OCI-LY7 (cell line): ENCODE results near the gene SLC10A7. TPM values are rescaled to one million over a fixed set of nuclear protein-coding genes. Genes with fewer than 3 reads are reported as not detected.

Experiments used
- BruUV-seq: library from RNA; stranded (reverse); fragments of 400-500 nt; replicated peaks from 2 replicates; lab custom pipeline; 2021; lab: Mats Ljungman, UMichigan
- CTCF ChIA-PET: fragments of 300-600 bp; sonication (Branson Sonifier 250); formaldehyde crosslinking; loops from one replicate; lab custom pipeline; 2022; ENCODE audit warnings: antibody characterized with exemption; ENCODE audit not compliant: unreplicated experiment; lab: Charles Lee
- POLR2A ChIA-PET: fragments of 300-600 bp; sonication (Branson Sonifier 250); formaldehyde crosslinking; loops from one replicate; lab custom pipeline; 2022; ENCODE audit warnings: antibody characterized with exemption; lab: Charles Lee
- DNase-seq: peaks from one replicate; pipeline ENCODE4 v3.0.0-alpha.2; 2015; ENCODE audit warnings: low spot score
- H2AFZ ChIP-seq: fragments of 200-600 bp; sonication (generic), shearing (Covaris generic); 2 replicates; pipeline ENCODE4 v1.6.1; 2014; ENCODE audit warnings: mild to moderate bottlenecking, antibody characterized with exemption, low read length, moderate library complexity
- H3K27ac ChIP-seq: fragments of 200-600 bp; sonication (generic); 2 replicates; pipeline ENCODE4 v1.5.1; 2014; ENCODE audit warnings: mixed run types, low read depth, mild to moderate bottlenecking, moderate library complexity, low read length, inconsistent platforms; ENCODE audit not compliant: poor library complexity, severe bottlenecking
- H3K36me3 ChIP-seq: fragments of 200-600 bp; sonication (generic); 2 replicates; pipeline ENCODE4 v1.6.1; 2014; ENCODE audit warnings: mild to moderate bottlenecking, antibody characterized with exemption, low read length, moderate library complexity, mixed read lengths; ENCODE audit not compliant: insufficient read depth
- H3K4me1 ChIP-seq: fragments of 200-600 bp; sonication (generic); 2 replicates; pipeline ENCODE4 v1.5.1; 2014; ENCODE audit warnings: mild to moderate bottlenecking, low read length; ENCODE audit not compliant: insufficient read depth, poor library complexity, severe bottlenecking
- H3K4me2 ChIP-seq: fragments of 200-600 bp; sonication (generic); 2 replicates; pipeline ENCODE4 v1.6.1; 2014; ENCODE audit warnings: mild to moderate bottlenecking, low read length
- H3K4me3 ChIP-seq: fragments of 200-600 bp; sonication (generic); 2 replicates; pipeline ENCODE4 v1.5.1; 2014; ENCODE audit warnings: mild to moderate bottlenecking, low read depth, low read length; ENCODE audit not compliant: poor library complexity, severe bottlenecking
- H3K79me2 ChIP-seq: fragments of 200-600 bp; sonication (generic); 2 replicates; pipeline ENCODE4 v1.6.1; 2016; ENCODE audit warnings: low read depth, mild to moderate bottlenecking, low read length, moderate library complexity, mixed read lengths; ENCODE audit not compliant: insufficient read depth
- H3K9me2 ChIP-seq: fragments of 200-600 bp; sonication (generic); 2 replicates; pipeline ENCODE4 v1.6.1; 2016; ENCODE audit warnings: mild to moderate bottlenecking, low read length, mixed read lengths; ENCODE audit not compliant: insufficient read depth
- H3K9me3 ChIP-seq: fragments of 200-600 bp; sonication (generic); 2 replicates; pipeline ENCODE4 v1.6.1; 2014; ENCODE audit warnings: mild to moderate bottlenecking, mixed run types, low read length, mixed read lengths
- H4K20me1 ChIP-seq: fragments of 200-600 bp; sonication (generic); 2 replicates; pipeline ENCODE4 v1.6.1; 2014; ENCODE audit warnings: mild to moderate bottlenecking, antibody characterized with exemption, low read length, moderate library complexity, mixed read lengths; ENCODE audit not compliant: insufficient read depth
- EZH2phosphoT487 ChIP-seq: fragments of 200-600 bp; sonication (generic); IDR thresholded peaks from 2 replicates; pipeline ENCODE4 v1.6.1; 2018; ENCODE audit warnings: low read depth, borderline replicate concordance, mild to moderate bottlenecking, mixed run types, antibody characterized with exemption, low read length, moderate library complexity, mixed read lengths
- intact Hi-C: fragments of 100-400 bp; cut with micrococcal nuclease; formaldehyde crosslinking; loops from one replicate; pipeline ENCODE4 v1.10.0; 2022; ENCODE audit not compliant: unreplicated experiment
- total RNA-seq, 2 experiments: library from RNA; depleted of rRNA in 1 of 2; stranded (reverse); fragments of >200 nt in 1 of 2; shearing (Covaris generic) in 1 of 2; gene quantifications; 2 replicates each; pipeline ENCODE4 v1.2.3, GENCODE V29; 2014 to 2022
- TF ChIP-seq, protein P1 (sequence below): fragments of 200-600 bp; sonication (generic); conservative IDR thresholded peaks from 2 replicates; pipeline ENCODE4 v1.5.1; 2014; ENCODE audit warnings: mild to moderate bottlenecking, antibody characterized with exemption, low read length, moderate library complexity, mixed read lengths

SLC10A7 gene
- total RNA-seq, 2 experiments from 2014 or later: 16.8 to 18.9 TPM

DNA sequence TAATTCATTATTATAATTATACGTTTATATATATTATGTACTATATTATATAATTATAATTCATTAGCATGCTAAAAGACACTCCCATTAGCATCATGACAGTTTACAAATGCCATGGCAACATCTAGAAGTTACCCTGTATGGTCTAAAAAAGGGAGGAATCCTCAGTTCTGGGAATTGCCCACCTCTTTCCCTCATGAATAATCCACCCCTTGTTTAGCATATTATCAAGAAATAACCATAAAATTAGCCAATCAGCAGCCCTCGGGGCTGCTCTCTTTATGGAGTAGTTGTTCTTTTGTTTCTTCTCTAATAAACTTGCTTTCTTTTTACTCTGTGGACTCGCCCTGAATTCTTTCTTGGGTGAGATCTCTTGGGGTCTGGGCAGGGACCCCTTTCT is 42.8 kb upstream of the SLC10A7 start:
- H3K36me3 ChIP-seq: no peaks in the 10 kb centered on the region
- ChIA-PET CTCF (no interaction called here), POLR2A (no interaction called here)
- H4K20me1 ChIP-seq: no peaks in the 10 kb centered on the region
- H3K9me2 ChIP-seq: no peaks in the 10 kb centered on the region
- DNase-seq: no peak
- H3K4me1 ChIP-seq: no peaks in the 10 kb centered on the region
- intact Hi-C loops: no loop called here
- H3K4me3 ChIP-seq: no peak overlapping the region
- no peak for TF ChIP-seq EZH2phosphoT487
- TF ChIP-seq, protein P1, sequence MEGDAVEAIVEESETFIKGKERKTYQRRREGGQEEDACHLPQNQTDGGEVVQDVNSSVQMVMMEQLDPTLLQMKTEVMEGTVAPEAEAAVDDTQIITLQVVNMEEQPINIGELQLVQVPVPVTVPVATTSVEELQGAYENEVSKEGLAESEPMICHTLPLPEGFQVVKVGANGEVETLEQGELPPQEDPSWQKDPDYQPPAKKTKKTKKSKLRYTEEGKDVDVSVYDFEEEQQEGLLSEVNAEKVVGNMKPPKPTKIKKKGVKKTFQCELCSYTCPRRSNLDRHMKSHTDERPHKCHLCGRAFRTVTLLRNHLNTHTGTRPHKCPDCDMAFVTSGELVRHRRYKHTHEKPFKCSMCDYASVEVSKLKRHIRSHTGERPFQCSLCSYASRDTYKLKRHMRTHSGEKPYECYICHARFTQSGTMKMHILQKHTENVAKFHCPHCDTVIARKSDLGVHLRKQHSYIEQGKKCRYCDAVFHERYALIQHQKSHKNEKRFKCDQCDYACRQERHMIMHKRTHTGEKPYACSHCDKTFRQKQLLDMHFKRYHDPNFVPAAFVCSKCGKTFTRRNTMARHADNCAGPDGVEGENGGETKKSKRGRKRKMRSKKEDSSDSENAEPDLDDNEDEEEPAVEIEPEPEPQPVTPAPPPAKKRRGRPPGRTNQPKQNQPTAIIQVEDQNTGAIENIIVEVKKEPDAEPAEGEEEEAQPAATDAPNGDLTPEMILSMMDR: no peak
- no TSS peak for BruUV-seq
- H3K9me3 ChIP-seq: no peaks in the 10 kb centered on the region
- H3K27ac ChIP-seq: no peak overlapping the region
- no peak overlapping the region for H2AFZ ChIP-seq
- no peaks in the 10 kb centered on the region for H3K79me2 ChIP-seq
- H3K4me2 ChIP-seq: no peak overlapping the region

DNA sequence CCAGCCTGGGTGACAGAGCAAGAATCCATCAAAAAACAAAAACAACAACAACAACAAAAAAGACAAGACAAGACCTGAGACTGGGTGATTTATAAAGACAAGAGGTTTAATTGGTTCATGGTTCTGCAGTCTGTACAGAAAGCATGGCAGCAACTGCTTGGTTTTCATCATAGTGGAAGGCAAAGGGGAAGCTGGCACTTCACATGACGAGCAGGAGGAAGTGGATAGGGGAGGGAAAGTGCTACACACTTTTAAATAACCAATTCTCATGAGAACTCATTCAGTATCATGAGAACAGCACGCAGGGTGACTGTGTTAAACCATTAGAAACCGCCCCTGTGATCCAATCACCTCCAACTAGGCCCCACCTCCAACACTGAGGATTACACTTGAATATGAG is 28.4 kb upstream of the SLC10A7 start:
- Histone ChIP-seq H3K9me2 (no peaks in the 10 kb centered on the region; the same call in 1 of the 2 replicates), H3K4me2 (no peak overlapping the region), H3K27ac (no peak overlapping the region), H3K9me3 (no peaks in the 10 kb centered on the region), H2AFZ (no peak overlapping the region), H3K79me2 (no peaks in the 10 kb centered on the region), H3K4me1 (no peaks in the 10 kb centered on the region), H4K20me1 (no peaks in the 10 kb centered on the region), H3K4me3 (no peak overlapping the region), H3K36me3 (no peaks in the 10 kb centered on the region)
- CTCF ChIA-PET: no interaction called here
- POLR2A ChIA-PET: no interaction called here
- no peak for DNase-seq
- intact Hi-C loops: no loop called here
- no TSS peak for BruUV-seq
- TF ChIP-seq EZH2phosphoT487: no peak
- TF ChIP-seq, protein P1: no peak

DNA sequence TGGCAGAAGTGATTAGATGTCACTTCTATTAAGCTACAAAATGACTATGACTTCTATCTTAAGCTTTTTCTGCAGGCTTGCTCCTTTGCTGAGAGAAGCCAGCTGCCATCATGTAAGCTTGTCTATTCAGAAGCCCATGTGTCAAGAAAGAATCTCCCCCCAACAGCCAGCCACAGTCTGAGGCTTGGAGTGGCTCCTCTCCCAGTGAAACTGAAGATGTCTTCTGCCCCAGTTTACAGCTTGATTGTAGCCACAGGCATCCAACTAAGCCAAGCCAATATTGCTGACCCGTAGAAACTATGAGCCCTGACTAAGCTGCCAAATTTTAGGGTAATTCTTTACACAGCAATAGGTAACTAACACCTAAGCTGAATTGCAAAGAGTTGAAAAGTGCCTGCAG is 26.7 kb upstream of the SLC10A7 start:
- intact Hi-C loops: no loop called here

More for the DNA sequence above, 26.7 kb upstream of the SLC10A7 start:
- H3K27ac ChIP-seq: no peak overlapping the region
- H3K79me2 ChIP-seq: no peaks in the 10 kb centered on the region
- CTCF ChIA-PET: no interaction called here
- H3K9me2 ChIP-seq: no peaks in the 10 kb centered on the region; the same call in 1 of the 2 replicates
- BruUV-seq: no TSS peak
- no peak overlapping the region for H2AFZ ChIP-seq
- no peaks in the 10 kb centered on the region for H3K36me3 ChIP-seq
- DNase-seq: no peak
- TF ChIP-seq, protein P1: no peak
- no peak for TF ChIP-seq EZH2phosphoT487
- H3K4me1 ChIP-seq: no peaks in the 10 kb centered on the region
- no peaks in the 10 kb centered on the region for H3K9me3 ChIP-seq
- no peaks in the 10 kb centered on the region for H4K20me1 ChIP-seq
- H3K4me3 ChIP-seq: no peak overlapping the region
- no peak overlapping the region for H3K4me2 ChIP-seq
- POLR2A ChIA-PET: interaction anchor here (1.2 kb wide), 1 partner anchor 27 kb away, joined by 3 read pairs; the partner anchor contains the start of gene SLC10A7
